HuH-7 (cell line): ENCODE measurements around the gene LRRC15.

ENCODE experiments used
- DNase-seq: peaks from one replicate; pipeline ENCODE4 v3.0.0; 2011; ENCODE audit warnings: low spot score

The LRRC15 gene

DNA sequence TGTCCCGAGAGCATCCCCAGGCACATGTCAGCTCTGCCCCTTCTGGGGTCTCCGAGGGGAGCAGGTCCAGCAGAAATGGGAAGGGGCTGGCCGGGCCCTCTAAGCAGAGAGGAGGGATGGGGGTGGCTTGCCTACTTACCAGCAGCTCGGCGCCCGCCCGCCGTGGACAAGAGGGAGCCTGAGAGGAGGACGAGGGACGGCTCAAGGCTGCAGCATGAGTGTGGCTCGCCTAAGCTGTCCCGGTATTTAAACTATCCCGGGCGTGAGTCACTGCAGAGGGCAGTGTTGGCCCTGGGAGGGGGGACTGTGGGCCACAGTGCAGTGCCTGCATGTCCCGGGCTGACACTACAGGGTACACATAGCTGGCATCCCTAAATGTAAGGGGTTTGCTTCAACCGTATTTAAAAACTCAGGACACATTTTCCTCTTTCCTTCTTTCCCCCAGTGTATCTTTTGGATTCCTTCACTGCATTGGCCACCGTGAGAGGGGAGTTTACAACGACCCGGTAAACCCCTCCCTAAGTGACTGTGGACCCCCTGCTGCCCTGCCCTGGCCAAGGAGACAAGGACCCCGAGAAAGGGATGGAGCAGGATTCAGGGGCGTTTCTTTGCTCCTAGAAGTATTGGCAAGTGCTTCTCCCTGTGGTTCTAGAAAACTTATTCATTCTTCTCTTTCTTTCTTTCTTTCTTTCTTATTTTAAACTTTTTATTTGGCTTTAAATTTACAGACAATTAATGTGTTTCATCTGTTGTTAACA lies at the start of gene LRRC15:
TSS of gene LRRC15 (minus strand) at position 222 of the 758 bp plus-strand sequence. CDS start 8,700 bp downstream, outside the sequence.
- DNase-seq: peak; percentile 64

DNA sequence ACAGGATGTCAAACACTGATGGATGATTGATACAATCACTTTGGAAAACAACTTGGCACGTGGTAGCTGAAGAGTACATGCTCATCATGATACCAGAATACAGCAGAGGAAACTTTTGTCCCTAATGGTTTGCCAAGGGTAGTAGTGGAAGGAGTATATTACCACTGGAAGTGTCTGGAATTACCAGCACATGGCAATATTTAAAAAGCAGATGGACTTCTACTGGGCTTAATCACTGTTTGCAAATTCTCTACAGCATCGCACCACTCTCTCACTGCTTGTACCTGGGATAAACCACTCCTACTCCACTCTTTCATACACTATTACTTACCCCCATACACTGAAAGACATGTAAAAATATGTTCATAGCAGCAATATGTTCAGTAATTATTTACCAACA lies 49.1 kb upstream of the LRRC15 start:
- DNase-seq: no peak

DNA sequence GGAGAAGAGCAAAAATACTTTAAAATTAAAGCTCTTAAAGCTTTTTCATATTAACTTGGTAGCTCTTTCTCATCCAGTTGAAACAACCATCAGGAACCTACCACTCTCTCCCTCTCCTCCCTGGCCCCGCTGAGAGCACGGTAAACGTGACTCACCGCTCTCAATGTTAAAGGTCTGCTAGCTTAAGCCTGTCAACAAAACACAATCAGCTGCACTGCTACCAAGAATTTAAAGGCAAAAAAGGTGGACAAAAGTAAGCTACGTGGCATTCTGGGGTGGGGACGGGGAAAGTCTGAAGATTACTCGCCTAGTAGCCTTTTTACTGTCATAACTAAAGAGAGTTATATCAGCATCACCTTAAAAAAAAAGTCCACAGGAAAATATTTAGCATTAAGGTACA lies 37.9 kb upstream of the LRRC15 start:
- DNase-seq: no peak

DNA sequence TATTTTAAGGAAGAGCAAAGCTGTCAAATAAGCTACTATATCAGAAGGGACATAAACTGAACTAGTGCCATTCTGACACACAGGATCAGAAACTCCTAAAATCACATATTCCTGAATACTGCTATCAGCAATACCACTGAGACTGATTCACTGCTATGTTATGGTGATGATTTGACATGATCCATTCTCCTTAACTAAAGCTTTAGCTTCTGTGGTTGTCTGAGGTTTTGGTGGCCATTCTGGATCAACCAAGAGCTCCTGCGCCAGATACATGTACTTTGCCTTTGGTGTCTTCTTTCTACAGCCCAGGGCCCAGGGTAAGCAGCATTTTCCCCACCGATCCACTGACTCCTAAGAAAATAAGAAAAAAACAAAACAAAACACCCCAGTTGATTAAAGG lies 36.2 kb upstream of the LRRC15 start:
- no peak for DNase-seq

DNA sequence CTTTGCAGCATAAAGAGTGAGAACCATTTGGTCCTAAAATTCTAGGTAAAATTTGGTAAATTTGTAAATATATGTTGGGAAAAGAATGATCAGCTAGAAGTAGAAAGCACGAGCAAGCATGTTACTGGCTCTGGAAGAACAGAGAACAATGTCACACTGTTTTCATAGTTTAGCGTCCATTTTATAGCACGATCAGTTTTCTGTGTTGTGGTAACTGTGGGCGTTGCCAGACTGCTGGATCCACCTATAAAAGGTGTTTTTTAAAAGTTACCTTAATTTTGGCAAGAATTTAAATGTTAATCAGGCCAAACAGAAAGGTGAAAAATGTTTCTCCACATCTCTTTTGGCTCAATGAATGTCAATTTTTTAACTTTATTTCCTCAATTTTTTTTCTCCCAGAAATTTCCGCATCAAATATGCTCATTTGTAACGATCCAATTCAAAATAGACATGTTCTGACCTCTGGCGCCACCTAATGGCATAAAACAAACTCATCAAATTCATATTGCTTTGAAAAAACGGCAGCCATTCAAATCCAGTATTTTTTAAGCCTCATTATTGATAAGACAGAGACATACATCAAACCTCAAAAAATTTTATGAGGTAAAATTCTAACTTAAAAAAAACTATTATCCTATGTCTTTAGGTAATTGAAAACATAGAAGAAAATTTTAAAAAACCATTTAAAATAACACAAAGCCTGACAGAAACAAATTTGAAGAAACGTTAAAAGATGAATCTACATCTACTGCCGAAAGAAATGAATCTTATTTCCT lies 35.0 kb upstream of the LRRC15 start:
- DNase-seq: no peak

DNA sequence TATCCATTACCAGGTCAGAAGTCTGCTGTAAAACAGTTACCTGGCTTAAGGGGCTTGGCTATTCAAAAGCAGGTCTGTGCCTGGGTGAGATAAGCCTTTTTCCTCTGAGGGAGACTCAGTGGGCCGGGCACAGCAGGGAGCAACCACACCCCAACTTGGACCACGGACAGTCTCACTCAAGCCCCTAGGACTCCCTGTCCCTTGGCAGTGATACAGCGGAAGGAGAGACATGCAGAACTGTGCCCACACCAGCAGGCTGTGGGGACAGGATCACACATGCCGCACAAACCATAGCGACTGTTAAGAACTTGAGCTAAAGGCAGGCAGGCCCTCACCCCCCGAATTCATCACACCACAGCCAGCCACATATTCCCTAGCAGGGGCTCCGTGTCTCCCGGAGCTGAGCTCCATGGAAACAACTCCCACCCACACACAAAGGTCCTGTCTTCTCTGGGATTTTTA lies 32.4 kb upstream of the LRRC15 start:
- no peak for DNase-seq

DNA sequence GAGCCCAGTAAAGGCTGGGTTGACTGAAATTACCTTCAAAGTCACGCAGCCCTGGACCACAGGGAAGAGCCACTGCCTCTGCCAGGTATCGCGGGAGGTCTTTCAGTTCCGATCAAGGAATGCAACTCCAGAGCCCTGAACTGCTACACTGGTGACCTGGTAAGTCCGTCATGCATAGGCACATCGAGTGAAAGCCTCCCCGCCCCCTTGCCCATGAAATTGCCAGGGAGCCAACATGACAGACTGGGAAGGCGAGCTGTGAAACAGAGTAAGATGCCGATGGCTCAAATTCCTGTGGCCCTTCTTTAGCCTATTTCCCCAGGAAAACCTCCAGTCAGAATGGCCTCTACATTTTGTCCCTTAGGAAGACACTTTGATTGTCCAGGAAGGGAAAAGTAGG lies 31.8 kb upstream of the LRRC15 start:
- no peak for DNase-seq

DNA sequence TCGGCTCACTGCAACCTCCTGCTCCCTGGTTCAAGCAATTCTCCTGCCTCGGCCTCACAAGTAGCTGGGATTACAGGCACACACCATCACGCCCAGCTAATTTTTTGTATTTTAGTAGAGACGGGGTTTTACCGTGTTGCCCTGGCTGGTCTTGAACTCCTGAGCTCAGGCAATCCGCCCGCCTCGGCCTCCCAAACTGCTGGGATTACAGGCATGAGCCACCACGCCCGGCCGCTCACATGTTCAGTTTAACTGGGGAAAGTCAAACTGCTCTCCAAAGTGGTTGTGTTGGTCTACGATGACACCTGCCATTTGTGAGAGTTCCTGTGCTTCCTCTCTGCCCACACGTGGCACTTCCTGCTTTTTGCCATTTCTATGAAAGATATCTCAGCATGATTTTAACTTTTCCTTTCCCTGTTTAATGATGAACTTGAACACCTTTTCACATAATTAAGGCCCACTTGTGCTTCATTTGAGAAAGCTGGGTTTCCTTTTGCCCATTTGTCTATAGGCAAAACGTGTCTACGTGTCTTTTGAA lies 30.4 kb upstream of the LRRC15 start:
- no peak for DNase-seq

DNA sequence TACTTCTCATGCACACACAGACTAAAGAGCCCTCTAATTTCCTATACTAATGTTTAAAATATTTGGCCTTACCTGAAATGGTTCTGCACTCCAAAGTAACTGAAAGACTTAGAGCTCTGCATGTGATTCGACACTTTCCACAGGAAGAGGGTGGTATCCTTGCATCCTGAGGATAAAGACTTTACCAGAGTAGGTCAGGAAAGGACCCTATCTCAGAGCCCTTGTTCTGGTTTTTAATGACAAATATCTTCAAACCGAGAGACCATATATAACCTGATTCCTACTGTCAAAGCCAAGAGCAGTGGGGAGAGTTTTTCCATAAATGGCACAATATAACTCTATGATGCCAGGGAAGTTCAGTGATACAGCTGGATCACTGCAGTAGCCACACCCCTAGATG lies 29.6 kb upstream of the LRRC15 start, which contains the start of gene GP5:
TSS of gene GP5 (minus strand) at position 101 of the 400 bp plus-strand sequence. CDS start 984 bp downstream, outside the sequence.
- DNase-seq: no peak

DNA sequence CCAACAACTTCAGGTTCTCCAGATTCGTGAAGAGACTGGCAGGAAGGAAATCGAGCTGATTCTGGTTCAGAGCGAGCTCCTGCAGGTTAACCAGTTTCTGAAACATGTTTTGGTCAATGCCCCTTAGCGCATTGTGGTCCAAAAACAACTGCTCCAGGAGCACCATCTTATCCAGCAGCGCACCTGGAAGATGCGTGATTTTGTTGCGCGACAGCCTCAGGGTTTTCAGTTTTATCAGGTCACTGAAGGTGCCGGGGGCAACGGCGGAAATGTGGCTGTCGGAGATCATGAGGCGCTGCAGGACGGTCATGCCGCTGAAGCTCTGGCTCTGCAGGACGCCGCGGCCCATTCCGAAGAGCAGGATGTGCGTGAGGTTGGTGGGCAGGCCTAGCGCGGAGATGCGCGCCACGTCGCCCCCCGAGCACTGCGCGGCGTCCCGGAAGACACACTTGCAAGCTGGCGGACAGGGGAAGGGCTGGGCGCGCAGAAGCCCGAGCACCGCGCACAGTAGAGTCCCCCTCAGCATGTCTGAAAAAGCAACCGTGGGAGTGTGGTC lies 28.3 kb upstream of the LRRC15 start:
- DNase-seq: no peak

DNA sequence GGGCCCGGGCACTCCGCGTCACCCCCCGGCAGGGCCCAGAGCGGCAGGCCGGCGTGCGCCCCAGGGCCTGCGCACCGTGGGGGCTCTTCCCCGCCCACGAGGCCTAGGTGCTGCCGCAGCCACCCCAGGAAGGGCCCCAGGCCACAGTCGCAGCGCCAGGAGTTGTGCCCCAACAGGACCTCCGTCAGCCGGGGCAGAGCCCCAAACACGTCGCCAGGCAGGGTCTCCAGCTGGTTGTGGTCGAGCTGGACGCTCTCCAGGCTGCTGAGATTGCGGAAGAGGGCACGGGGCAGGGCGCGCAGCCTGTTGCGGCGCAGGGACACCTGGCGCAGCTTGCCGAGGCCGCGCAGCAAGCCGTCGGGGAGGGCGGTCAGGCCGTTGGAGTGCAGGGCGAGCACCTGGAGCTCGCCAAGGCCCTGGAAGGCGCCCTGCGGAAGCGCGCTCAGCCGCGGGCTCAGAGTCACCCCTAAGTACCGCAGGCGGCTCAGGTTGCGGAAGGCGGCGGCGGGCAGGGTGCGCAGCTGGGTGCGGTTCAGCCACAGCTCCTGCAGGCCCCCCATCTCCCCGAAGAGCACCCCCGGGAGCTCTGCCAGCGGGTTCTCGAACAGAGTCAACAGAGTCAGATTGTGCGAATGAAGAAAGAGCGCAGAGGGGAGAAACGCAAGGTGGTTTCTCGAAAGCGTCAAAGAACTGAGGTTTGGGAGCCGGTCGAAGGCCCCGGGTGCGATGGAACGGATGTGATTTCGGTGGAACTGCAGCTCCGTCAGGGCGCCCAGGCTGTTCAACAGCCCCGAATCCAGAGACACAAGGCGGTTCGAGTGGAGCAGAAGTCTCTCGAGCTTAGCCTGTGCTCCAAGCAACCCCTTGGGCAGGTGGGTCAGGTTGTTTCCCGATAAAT lies 27.6 kb upstream of the LRRC15 start:
- DNase-seq: no peak

DNA sequence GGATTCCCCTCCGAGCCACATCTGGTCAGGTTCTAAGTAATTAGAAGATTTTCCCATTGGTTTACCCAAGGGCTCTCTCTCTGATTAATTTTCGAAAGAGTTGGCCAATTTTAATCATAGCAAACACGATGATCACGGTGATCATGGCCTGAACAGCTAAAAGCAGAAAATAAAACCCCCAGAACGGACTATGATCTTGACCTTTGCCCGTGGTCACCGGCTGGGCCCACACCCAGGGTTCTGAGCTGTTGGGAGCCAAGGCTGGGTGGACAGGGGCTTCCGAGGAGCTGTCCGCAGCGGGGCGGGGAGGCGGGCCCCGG lies 27.0 kb upstream of the LRRC15 start:
- no peak for DNase-seq

DNA sequence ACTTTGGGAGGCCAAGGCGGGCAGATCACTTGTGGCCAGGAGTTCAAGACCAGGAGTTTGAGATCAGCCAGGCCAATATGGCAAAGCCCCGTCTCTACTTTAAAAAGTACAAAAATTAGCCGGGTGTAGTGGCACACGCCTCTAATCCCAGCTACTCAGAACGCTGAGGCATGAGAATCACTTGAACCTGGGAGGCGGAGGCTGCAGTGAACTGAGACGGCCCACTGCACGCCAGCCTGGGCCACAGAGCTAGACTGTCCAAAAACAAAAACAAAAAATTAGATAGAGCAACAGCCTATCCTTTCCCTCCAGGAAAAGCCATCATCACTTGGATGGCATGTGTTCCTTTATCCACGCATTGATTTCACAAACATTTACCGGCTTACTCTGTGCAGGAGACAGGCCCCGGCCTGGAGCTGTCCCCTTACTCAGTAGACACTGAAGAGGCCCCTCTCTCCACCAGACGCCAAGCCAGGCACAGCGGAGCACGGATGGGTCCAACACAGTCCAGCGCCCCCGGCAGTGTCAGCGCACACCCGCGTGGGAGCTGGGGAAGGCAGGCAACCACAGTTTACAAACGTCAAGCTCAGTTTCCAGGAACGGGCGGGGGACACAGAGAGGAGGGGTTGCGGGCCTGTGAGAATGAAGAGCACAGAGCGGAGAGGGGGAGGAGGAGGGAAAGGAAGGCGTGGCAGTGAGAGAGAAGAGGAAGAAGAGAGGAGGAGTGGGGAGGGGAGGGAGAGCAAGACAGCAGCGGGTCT lies 26.4 kb upstream of the LRRC15 start:
- no peak for DNase-seq

DNA sequence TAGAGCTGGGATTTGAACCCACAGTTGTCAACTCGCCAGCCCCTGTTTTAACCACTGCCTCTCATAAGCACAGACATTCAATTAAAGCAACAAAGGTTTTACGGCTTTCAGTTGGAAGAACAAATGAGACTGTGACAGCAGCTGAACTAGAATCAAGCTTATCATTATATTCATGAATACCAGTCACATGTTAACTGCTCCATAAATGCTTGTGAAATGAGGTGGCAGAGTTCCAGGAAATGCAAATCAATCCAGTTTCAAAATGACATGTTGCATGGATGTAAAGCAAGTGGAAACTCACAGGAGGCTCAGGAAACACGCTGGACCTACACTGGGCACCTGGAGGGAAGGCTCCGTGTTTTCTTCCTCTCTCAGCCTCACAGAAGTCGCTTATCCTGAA lies 25.7 kb upstream of the LRRC15 start:
- DNase-seq: peak; percentile 46

DNA sequence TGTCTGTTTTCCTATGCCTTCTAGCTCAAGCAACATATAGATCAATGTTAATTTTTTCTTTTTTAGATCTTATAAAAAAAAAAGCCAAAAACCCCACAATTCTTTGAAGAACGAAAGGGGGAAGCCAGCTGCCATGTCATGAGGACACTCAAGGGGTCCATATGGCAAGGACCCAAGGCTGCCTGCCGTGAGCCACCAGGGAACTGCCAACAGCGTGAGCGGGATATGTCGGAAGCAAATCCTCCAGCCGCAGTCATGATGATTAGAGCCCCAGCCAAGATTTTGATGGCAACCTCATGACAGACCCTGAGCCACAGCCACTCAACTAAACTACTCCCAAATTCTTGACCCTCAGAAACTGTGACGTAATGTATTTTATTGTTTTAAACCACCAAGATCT lies 23.0 kb upstream of the LRRC15 start:
- no peak for DNase-seq

DNA sequence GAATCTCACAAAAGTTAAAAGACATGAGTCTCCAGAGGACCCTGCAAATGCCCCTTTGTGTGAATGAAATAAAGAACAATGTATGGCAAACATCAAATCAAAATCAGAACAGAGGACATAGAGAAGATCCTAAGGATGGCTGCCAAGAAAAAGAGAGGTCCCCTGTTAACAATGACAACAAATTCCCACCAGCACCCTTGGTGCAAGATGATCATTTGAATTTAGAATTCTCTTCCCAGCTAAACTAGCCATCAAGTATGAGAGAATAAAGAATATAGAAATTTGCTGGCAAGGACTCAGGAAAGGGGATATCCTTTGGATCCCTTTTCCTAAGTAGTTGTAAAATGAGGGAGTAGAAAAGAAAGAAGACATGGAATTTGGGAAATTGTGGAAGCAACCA lies 21.3 kb upstream of the LRRC15 start:
- DNase-seq: no peak

DNA sequence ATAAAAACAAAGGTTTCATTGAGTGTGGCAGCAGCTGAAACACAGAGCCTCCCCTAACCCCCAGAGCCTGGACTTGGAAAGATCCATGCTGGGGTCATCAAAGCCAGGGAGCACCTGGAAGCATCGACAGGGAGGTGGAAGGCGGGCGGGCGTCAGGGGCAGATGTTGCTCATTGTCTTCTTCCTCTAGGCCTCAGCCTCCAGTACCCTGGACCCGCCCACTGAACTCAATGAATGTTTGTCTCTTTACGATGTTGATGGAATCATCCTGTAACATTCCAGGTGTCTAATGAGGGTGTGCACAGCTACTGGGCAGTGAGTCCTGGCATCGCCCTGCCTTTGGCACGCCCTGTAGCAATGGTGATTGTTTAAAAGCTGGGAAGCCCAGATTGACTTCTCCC lies 19.7 kb upstream of the LRRC15 start:
- no peak for DNase-seq

DNA sequence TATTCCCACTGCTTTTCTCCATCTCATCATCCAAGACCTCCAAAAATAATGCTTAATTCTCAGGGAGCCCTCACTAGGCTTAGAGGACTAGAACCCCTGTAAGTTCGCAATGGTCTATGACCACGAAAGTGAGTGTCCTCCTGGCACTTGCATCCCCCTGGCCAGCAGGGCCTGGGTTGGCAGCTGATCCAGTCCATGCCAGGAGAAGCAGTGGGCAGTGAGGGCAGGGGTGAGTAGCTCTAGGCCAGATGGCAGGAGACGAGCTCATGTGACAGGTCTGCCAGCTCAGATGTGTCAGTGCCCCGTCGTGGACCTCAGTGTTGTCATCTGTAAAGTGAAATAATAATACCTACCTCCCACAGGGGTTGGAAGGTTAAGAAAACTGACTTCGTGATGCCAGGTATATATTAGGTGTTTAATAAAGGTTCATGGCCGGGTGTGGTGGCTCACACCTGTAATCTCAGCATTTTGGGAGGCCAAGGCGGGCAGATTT lies 18.4 kb upstream of the LRRC15 start:
- no peak for DNase-seq

DNA sequence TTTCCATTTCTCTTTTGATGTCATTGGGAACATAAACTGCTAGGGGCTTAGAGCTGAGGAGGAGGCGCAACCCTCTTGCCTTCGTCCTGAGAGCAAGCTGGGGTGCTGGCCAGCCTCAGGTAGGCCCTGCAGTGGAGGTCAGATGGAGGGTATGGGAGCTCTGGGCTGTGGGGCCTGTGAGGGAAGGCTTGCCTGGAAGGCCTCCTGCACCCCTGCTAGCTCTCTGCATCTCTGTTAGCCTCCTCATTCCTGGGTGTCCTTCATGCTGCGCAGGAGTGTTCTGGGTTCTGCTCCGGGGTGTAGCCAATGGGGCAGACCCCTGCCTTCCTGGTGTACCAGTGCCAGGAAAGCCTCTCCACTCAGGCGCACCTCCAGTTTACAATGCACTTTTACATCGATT lies 17.7 kb upstream of the LRRC15 start:
- no peak for DNase-seq

DNA sequence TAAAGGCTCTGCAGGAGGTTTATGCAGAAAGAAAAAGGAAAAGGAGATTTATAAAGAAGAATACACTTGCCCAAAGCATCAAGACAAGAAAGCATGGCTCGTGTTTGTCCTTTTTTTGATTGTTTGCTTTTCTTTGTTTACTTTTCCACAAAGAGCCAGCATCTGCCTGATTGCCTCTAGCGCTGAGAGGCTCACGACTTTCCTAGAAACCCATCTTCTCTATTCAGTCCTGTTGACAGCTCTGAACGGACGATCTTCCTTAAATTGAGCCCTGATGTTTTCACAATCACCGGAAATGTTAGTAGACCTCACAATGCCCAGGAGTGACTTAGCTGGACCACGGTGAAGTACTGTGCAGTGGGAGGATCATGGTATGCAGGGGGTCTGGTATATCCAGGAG lies 17.1 kb upstream of the LRRC15 start:
- DNase-seq: no peak

DNA sequence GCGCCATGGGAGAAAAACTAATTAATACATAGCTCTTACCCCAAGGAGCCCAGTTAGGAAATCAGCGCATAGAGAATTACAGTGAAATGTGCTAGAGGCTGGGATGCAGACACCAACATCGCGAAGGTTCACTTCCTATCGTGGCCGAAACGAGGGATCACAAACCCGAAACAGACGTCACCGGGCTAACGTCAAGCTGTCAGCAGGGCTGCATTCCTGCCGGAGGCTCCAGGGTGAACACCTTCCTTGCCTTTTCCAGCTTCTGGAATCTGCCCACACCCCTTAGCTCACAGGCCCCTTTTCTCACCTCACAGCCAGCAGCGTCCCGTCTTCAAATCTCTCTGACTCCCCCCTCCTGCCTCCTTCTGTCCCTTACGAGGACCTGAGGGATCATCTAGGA lies 16.5 kb upstream of the LRRC15 start:
- no peak for DNase-seq
